Pancreas (tissue), 10 donors: Measurements from ENCODE around the gene KIR2DL1. TPM values are rescaled to one million over a fixed set of nuclear protein-coding genes. Genes with fewer than 3 reads are reported as not detected.
"Not testable (repeated sequence)": the region's sequence is repeated elsewhere in the genome, so short reads cannot be mapped to it uniquely, and the experiment has no call there.

Experiments used
- ATAC-seq, 4 donors: fragments of 200-7000 bp; cut with Tn5 transposase; one replicate each; pipeline versions ENCODE4 v1.8.0 to v1.9.1; 2020; ENCODE audit warnings: mild to moderate bottlenecking in 4 of 4, moderate library complexity in 4 of 4
- DNase-seq, 6 donors: peaks; one replicate each; pipeline ENCODE4 v3.0.0-alpha.2; 2020
- FAIRE-seq: peaks from 2 replicates; lab custom pipeline; 2012; peaks lifted over from hg19 to GRCh38; lab: Jason Lieb, UNC
- H3K27ac ChIP-seq, 4 donors: fragments of 200-600 bp; sonication (generic); 1 replicate in 3 of 4; 2 replicates in 1 of 4; pipeline versions ENCODE4 v1.5.0 to v1.8.0; 2020
- H3K27me3 ChIP-seq, 4 donors: fragments of 200-600 bp; one replicate each; pipeline ENCODE4 v1.8.0; 2021
- H3K36me3 ChIP-seq, 3 donors: fragments of 200-600 bp; sonication (generic) in 1 of 3; one replicate each; pipeline versions ENCODE4 v1.5.0 to v1.8.0; 2020 to 2021
- H3K4me1 ChIP-seq, 3 donors: fragments of 200-600 bp; one replicate each; pipeline ENCODE4 v1.8.0; 2021
- H3K4me3 ChIP-seq, 4 donors: fragments of 200-600 bp; sonication (generic) in 2 of 4; one replicate each; pipeline versions ENCODE4 v1.5.0 to v1.8.0; 2020 to 2021
- H3K9me3 ChIP-seq, 4 donors: fragments of 200-600 bp; one replicate each; pipeline ENCODE4 v1.8.0; 2021
- CTCF ChIP-seq, 4 donors: fragments of 200-600 bp; sonication (generic) in 3 of 4; IDR thresholded peaks; one replicate each; pipeline versions ENCODE4 v1.5.0 to v1.8.0; 2021; ENCODE audit warnings: antibody characterized with exemption in 4 of 4
- WGBS, 2 donors: extraction: QIAGEN DNeasy Blood & Tissue Kit; methylation state at CpG; one replicate each; pipeline ENCODE4 v1.1.7; 2013; 5-methylcytosine and 5-hydroxymethylcytosine counted together
- intact Hi-C, 3 donors: fragments of 100-400 bp; cut with DNase I; formaldehyde crosslinking; loops; one replicate each; pipeline versions ENCODE4 v1.11.1 to v1.14.2; 2022
- polyA plus RNA-seq, 2 donors: library from polyadenylated mRNA; stranded (reverse); fragments of 200-250 nt; gene quantifications; one replicate each; pipeline ENCODE4 v1.2.3, GENCODE V29; 2013
- total RNA-seq, 6 donors: library from RNA; stranded (reverse); fragmentation: NEBNext Ultra II Directional in 4 of 6; extraction: Animal tissue kit (Norgen Biotek cat#: 25700) in 4 of 6; gene quantifications; one replicate each; pipeline versions ENCODE4 v1.2.1 to v1.2.4, GENCODE V29; 2021 to 2023
- donor health status: healthy with polysubstance abuse.
- donor health status: DM: no; HTN: no; CAD: no; lungs with moderate emphysema.
- donor health status: DM: no; HTN: no; CAD: no.
- donor health status: control.
- donor health status: control.
- donor health status: Bipolar disorder and iron deficiency.
- donor health status: DM: yes; HTN: yes; CAD: no.
- donor health status: DM: no; HTN: no; CAD: no.
- donor health status: DM: no; HTN: no; CAD: no.
- donor health status: DM: yes; HTN: yes; CAD: no.

KIR2DL1 gene
- total and polyA plus RNA-seq, 8 donors, result not detected

DNA sequence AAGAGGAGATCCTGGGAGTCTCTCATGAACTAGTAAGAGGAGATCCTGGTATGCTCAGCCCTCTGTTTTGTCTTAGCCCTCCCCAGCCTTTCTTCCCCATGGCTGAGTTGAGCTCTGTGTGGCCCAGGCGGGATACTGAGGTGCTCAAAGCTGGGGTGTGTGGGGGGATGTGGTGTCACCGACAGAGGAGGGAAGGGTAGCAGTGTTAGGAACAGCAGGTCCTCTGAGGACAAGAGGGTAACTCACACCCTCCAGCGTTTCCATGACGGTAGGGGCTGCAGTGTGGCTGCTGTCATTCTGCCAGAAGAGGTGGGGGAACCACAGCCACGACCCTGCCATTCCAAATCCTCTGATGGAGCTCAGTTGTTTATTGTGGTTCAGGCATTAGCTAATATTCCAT is 34.5 kb downstream of the KIR2DL1 start:
- WGBS, 2 donors, result 38 to 52% methylated on average over 5 of the region's 5 CpGs
- Histone ChIP-seq H3K27ac (no peak overlapping the region), H3K27me3 (no peaks in the 10 kb centered on the region), H3K36me3 (no peaks in the 10 kb centered on the region), H3K4me3 (no peak overlapping the region), H3K9me3 (no peaks in the 10 kb centered on the region), H3K4me1 (no peaks in the 10 kb centered on the region)
- intact Hi-C loops, result no loop called here
- DNase-seq (no peak), ATAC-seq (no peak), FAIRE-seq (no peak)
- no peak for TF ChIP-seq CTCF (IDR thresholded peaks at IDR 0.05)

DNA sequence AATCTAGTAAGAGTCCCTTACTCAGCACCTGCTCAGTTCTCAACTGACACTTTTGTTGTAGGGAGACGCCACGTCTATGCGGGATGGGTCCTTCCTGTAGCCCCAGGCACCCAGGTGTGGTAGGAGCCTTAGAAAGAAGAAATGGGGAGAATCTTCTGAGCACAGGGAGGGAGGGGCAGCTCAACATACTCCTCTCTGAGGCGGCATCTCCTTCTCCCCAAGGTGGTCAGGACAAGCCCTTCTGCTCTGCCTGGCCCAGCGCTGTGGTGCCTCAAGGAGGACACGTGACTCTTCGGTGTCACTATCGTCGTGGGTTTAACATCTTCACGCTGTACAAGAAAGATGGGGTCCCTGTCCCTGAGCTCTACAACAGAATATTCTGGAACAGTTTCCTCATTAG is 35.0 kb downstream of the KIR2DL1 start:
- H3K36me3 ChIP-seq, result no peaks in the 10 kb centered on the region
- no peak for DNase-seq
- no peak for ATAC-seq
- no peak overlapping the region for H3K4me3 ChIP-seq
- H3K27me3 ChIP-seq, result no peaks in the 10 kb centered on the region
- intact Hi-C loops, result no loop called here
- H3K9me3 ChIP-seq, result no peaks in the 10 kb centered on the region
- no peak for TF ChIP-seq CTCF (IDR thresholded peaks at IDR 0.05)
- H3K4me1 ChIP-seq, result no peaks in the 10 kb centered on the region
- no peak overlapping the region for H3K27ac ChIP-seq
- no peak for FAIRE-seq
- 67 to 80% methylated on average over 10 of the region's 10 CpGs for WGBS, 2 donors

DNA sequence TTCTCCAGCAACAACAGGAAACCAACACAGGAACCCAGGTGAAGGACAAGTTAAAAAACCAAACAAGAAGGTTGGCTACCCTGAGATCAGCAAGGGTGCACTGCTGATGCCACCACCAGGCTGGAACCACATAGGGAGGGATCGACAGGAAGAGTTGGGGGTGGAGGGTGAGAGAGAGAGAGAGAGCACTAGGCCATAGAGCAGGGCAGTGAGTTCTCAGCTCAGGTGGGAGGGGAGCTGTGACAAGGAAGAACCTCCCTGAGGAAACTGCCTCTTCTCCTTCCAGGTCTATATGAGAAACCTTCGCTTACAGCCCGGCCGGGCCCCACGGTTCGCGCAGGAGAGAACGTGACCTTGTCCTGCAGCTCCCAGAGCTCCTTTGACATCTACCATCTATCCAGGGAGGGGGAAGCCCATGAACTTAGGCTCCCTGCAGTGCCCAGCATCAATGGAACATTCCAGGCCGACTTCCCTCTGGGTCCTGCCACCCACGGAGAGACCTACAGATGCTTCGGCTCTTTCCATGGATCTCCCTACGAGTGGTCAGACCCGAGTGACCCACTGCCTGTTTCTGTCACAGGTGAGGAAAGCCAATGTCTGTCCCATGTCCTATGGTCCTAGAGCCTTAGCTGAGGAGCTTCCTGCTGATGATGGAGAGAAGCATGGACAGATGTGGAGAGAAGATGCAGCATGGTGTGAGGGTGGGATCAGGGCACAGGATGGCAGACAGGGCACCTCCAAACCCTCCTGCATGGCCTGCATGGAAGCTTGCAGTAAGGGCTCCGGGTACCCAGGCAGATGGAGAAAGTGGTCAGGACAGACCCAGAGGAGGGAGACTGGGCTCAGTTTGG is 36.3 kb downstream of the KIR2DL1 start:
- 60 to 75% methylated on average over 14 of the region's 14 CpGs for WGBS, 2 donors
- intact Hi-C loops, result no loop called here
- no peak for TF ChIP-seq CTCF (IDR thresholded peaks at IDR 0.05)
- Histone ChIP-seq H3K4me3 (no peak overlapping the region), H3K27me3 (no peaks in the 10 kb centered on the region), H3K27ac (no peak overlapping the region), H3K4me1 (no peaks in the 10 kb centered on the region), H3K9me3 (no peaks in the 10 kb centered on the region), H3K36me3 (no peaks in the 10 kb centered on the region)
- FAIRE-seq (no peak), DNase-seq (no peak), ATAC-seq (no peak)

- no peak overlapping the region for H3K27ac ChIP-seq
- intact Hi-C loops, result no loop called here
- no peak for FAIRE-seq
Measured at GRCh38 chr19:54806516-54806838, 36.9 kb downstream of the KIR2DL1 start.

DNA sequence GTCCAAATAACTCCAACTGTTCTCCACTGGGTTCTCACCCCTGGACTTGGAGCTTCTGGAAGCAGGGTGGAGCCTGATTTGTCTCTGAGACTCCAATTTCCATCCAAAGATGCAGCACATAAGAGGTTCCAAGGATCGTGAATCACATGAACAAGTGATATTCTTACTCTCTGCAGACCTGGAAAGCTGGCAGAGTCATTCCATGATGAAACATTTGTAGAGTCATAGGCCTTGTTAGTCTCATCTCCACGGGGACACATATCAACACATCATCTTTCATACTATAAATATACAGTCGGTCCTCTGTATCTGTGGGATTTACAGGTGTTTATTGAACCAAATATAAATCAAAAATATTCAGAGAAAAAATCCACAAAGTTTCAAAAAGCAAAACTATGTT is 45.0 kb downstream of the KIR2DL1 start:
- 45 to 52% methylated on average over 3 of the region's 3 CpGs for WGBS, 2 donors
- DNase-seq, H3K27me3 ChIP-seq, H3K4me3 ChIP-seq, H3K9me3 ChIP-seq, FAIRE-seq, H3K4me1 ChIP-seq, ATAC-seq, H3K27ac ChIP-seq, intact Hi-C loops, H3K36me3 ChIP-seq: not testable (repeated sequence)

More at GRCh38 chr19:54806516-54806838, 36.9 kb downstream of the KIR2DL1 start:
- no peaks in the 10 kb centered on the region for H3K4me1 ChIP-seq
- H3K27me3 ChIP-seq, result no peaks in the 10 kb centered on the region
- no peak for TF ChIP-seq CTCF (IDR thresholded peaks at IDR 0.05)
- H3K4me3 ChIP-seq, result no peak overlapping the region
- no peak for ATAC-seq
- DNase-seq, result no peak
- H3K36me3 ChIP-seq, result no peaks in the 10 kb centered on the region
- H3K9me3 ChIP-seq, result no peaks in the 10 kb centered on the region
- 52 to 68% methylated on average over 2 of the region's 2 CpGs for WGBS, 2 donors

DNA sequence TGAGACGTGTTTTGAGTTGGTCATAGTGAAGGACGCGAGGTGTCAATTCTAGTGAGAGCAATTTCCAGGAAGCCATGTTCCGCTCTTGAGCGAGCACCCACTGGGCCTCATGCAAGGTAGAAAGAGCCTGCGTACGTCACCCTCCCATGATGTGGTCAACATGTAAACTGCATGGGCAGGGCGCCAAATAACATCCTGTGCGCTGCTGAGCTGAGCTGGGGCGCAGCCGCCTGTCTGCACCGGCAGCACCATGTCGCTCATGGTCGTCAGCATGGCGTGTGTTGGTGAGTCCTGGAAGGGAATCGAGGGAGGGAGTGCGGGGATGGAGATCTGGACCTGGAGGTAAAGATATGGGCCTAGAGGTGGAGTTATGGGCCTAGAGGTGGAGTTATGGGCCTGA is 46.7 kb downstream of the KIR2DL1 start, which contains the start of gene KIR3DL1:
KIR3DL1 (plus strand) TSS at position 218 of the 400 bp plus-strand sequence.
- H3K4me3 ChIP-seq, H3K4me1 ChIP-seq, ATAC-seq, intact Hi-C loops, H3K9me3 ChIP-seq, H3K27me3 ChIP-seq, H3K27ac ChIP-seq, DNase-seq, H3K36me3 ChIP-seq, FAIRE-seq: not testable (repeated sequence)
- WGBS, 2 donors, result 79 to 92% methylated on average over 15 to 17 of the region's 17 CpGs
